HS-27A (cell line): ENCODE data around the gene ASPDH.

Experiments used
- DNase-seq: peaks from one replicate; pipeline ENCODE4 v3.0.0-alpha.2; 2012; ENCODE audit warnings: low read depth, missing footprints

ASPDH gene

GRCh38 chr19:50514346-50515167 is 844 bp upstream of the ASPDH start:
- DNase-seq = no peak

GRCh38 chr19:50512999-50513745 is 541 bp downstream of the ASPDH start:
- DNase-seq = no peak

GRCh38 chr19:50512112-50512998 is 1.4 kb downstream of the ASPDH start:
- DNase-seq = no peak

- DNase-seq = peak; percentile 96
These were observed 2.5 kb downstream of the ASPDH start, which contains the start of gene JOSD2 for GRCh38 chr19:50511069-50511822. TSS of gene JOSD2 (minus strand) at chr19:50511191. CDS start at chr19:50510431, 760 bp downstream.

GRCh38 chr19:50510700-50511068 is 3.0 kb downstream of the ASPDH start:
- DNase-seq = no peak

- DNase-seq = no peak
These were observed 3.5 kb downstream of the ASPDH start for GRCh38 chr19:50510121-50510670.

- no peak for DNase-seq
These were observed 4.3 kb downstream of the ASPDH start for GRCh38 chr19:50509366-50509765.

- DNase-seq = no peak
These were observed 4.9 kb downstream of the ASPDH start for GRCh38 chr19:50508843-50509190.

GRCh38 chr19:50507376-50507775 is 6.3 kb downstream of the ASPDH start:
- DNase-seq = no peak

GRCh38 chr19:50506700-50507099 is 7.0 kb downstream of the ASPDH start:
- no peak for DNase-seq

GRCh38 chr19:50505856-50506611 is 7.7 kb downstream of the ASPDH start:
- DNase-seq = no peak

GRCh38 chr19:50501568-50502475 is 11.9 kb downstream of the ASPDH start:
- no peak for DNase-seq

GRCh38 chr19:50501186-50501567 is 12.5 kb downstream of the ASPDH start:
- no peak for DNase-seq

- no peak for DNase-seq
These were observed 13.0 kb downstream of the ASPDH start for GRCh38 chr19:50500753-50501151.

- DNase-seq = no peak
These were observed 13.5 kb downstream of the ASPDH start for GRCh38 chr19:50500060-50500752.

- no peak for DNase-seq
These were observed 15.3 kb downstream of the ASPDH start for GRCh38 chr19:50498219-50499056.

- no peak for DNase-seq
These were observed 16.7 kb downstream of the ASPDH start for GRCh38 chr19:50497022-50497405.
